GM19193 (cell line): ENCODE measurements around the gene ZNF365.

Experiments
- POLR2A ChIP-seq: IDR thresholded peaks from 4 replicates; pipeline ENCODE4 v1.6.1; 2011; ENCODE audit not compliant: insufficient read depth, insufficient read length; ENCODE audit errors: extremely low read depth

The ZNF365 gene

GRCh38 chr10:62373995-62374861, at the start of gene ZNF365:
TSS of gene ZNF365 (plus strand) at chr10:62374369. CDS start at chr10:62376194, 1,825 bp downstream.
- TF ChIP-seq POLR2A, result no peak

GRCh38 chr10:62326176-62326575, 48.0 kb upstream of the ZNF365 start:
- TF ChIP-seq POLR2A, result no peak

- no peak for TF ChIP-seq POLR2A
Observed at GRCh38 chr10:62327885-62328284, 46.3 kb upstream of the ZNF365 start.

- TF ChIP-seq POLR2A, result no peak
Observed at GRCh38 chr10:62330213-62330612, 44.0 kb upstream of the ZNF365 start.

GRCh38 chr10:62332406-62332805, 41.8 kb upstream of the ZNF365 start:
- no peak for TF ChIP-seq POLR2A

DNA sequence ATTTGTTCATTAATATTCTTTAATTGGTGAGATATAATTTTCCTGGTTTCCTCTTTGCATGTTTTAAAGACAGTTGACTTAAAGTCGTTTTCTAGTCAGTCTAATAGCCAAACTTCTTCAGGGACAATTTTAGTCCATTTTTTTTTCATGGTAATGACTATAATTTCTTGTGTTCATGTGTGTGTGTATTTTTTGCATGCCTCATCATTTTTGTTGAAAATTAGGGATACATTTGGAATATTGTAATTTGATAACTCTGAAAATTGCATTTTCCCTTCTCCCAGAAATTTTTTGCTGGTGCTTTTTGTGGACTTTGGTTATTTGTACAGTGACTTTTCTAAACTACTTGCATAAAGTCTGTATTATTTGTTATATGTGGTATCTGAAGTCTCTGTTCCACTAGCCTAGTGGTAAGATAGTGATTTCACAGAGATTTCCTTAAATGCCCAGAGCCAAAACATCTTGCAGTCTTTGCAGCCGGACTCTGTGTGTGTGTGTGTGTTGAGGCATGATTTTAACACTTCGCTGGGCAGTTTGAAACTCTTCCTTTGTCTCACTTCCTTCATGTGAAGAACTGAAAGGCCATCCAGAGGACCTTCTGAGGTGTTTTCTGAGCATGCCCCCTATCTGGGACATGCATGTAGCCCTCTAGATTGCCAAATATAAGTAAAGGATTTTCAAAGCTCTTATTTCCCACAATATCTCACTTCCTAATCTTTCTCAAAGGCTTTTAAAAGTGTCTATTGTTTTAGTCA, 40.9 kb upstream of the ZNF365 start:
- TF ChIP-seq POLR2A, result no peak

DNA sequence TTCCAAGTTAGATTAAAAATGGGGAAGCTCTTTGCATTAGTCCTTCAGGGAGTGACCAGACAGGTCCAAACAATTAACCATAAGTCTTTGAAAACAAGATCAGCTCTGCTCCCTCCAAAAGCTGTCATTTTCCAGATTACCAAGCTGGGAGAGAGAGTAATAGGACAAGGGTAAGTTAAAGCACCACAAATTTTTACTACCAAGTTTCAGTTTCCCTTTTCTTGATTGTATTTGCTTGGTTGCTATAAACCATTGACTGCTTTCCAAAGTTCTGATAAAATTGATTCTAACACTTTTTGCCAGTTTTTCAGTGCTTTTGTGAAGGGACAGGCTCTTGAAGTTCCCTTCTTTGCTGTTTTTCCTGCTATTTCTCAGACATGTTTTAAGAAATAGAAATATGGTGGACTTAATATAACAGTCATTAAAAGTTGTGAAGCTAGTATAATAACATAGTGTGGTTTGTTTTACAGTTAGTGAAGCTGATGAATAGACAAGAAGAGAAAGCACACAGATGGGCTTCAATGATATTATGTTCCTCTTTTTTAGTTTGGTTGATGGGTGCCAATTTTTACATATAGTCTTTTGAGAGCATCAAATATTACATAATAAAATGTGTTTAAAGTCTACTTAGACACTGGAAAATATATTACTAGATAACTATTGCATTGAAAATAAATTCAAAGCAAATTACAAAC, 40.0 kb upstream of the ZNF365 start:
- no peak for TF ChIP-seq POLR2A

GRCh38 chr10:62335326-62335725, 38.8 kb upstream of the ZNF365 start:
- TF ChIP-seq POLR2A, result no peak

- TF ChIP-seq POLR2A, result no peak
Observed at GRCh38 chr10:62336404-62336803, 37.8 kb upstream of the ZNF365 start.

DNA sequence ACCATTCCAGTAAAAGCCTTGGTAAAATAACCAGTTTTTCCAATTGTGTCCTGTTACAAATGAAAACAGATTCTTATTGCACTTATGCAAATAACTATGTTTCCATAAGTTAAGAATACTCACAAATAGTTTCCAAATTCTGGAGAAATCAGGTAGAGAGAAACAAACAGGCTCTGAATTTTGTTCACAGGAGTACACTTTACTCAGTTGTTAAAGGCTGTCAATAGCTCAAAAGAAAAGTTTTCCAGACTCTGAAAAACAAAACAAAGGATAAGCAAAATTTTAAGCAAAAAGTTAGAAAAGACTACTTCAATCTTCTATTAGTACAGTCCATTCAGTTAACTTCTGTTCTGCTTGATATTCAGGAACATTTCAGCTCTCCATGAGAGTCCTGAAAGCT, 32.8 kb upstream of the ZNF365 start:
- no peak for TF ChIP-seq POLR2A

GRCh38 chr10:62343000-62343399, 31.2 kb upstream of the ZNF365 start:
- TF ChIP-seq POLR2A, result no peak

DNA sequence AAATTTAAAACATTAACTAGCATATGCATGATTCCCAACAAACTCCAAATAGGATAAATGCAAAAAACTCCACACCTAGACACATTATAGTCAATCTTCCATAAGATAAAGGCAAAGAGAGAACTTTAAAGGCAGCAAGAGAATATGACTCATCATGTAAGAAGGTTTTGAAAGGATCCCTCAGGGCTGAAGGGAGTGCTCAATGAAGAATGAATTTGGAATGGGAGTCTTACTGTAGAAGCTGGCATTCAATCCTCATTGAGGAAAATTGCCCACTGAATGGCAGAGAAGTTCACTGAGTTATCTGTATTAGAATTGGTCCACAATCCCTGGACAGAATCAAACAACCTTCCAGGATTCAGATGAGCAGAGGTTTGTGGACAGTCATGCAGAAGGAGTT, 26.1 kb upstream of the ZNF365 start:
- no peak for TF ChIP-seq POLR2A

DNA sequence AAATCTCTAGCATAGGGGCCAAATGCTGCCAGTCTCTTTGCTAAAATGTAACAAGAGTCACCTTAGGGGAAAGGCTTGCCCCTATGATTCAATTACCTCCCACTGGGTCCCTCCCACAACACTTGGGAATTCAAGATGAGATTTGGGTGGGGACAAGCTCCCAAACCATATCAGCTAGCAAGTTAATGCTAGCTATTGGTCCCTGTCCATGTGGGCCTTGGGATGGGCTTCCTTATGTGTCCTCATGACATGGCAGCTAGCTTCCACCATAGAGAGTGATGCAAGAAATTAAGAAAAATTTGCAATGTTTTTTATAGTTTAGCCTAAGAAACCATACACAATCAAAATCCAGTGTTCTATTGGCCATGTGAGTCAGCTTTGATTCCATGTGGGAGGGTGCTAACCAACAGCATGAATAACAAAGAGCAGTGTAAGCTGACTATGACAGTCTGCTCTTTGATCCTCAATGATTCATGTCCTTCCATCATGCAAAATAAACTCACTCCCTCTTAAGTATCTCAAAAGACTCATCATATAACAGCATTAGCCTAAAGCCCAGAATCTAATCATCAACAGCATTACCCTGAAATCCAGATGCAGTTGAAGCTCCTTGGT, 21.7 kb upstream of the ZNF365 start:
- TF ChIP-seq POLR2A, result no peak

DNA sequence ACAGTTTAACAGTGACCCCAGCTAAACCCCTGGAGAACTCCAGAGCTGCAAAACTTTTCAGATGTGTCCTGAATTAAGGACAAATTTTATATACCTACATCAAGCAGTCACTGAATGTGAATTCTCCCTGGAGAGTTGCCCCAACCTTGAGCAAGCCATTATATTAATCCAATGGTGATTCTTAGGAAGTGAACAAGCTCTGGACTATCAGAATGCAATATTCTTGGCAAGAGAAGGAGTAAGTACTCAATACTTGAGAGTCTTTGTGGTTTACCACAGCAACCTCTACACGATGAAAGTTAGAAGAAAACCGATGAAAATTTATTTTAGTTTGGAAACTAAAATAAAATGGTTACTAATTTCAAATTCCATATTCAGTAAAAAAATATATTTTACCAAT, 19.3 kb upstream of the ZNF365 start:
- no peak for TF ChIP-seq POLR2A

- TF ChIP-seq POLR2A, result no peak
Observed at GRCh38 chr10:62356447-62356846, 17.7 kb upstream of the ZNF365 start.
